ENCODE results near the gene MGME1. TPM values are rescaled to one million over a fixed set of nuclear protein-coding genes. Genes with fewer than 3 reads are reported as not detected.

Gene MGME1
- total and polyA plus RNA-seq, 9 of the 15 experiments (the other 6 are each of a cell fraction or from before 2014, with no cell fraction given) = 13.4 to 45.1 (median 30.6) TPM

DNA sequence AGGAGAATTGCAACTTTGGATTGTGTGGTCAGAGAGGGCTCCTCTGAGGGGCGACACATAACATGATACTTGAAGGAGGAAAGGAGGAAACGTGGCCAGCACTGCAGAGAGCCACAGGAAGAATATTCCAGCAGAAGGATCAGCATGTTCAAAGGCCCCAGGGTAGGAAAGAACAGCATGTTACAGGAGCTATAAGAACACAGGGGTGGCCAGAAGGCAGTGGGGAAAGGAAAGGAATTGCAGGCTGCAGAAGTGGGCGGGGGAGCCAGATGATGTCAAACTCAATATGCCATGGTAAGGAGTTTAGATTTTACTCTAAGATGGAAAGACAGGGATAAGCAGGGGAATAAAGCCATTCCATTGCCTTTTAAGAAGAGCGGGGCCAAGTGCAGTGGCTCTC is 30.7 kb downstream of the MGME1 start:
- Histone ChIP-seq H3K27ac (ENCODE audit: extremely low read depth, low read depth, low read length) (no peak overlapping the region), H4K20me1 (replicated peaks; ENCODE audit: control insufficient read depth, insufficient read depth, low read length) (no peaks in the 10 kb centered on the region), H3K36me3 (ENCODE audit: control insufficient read depth, insufficient read depth, low read length) (no peaks in the 10 kb centered on the region), H2AFZ (ENCODE audit: low read depth, low read length) (no peak overlapping the region), H3K9ac (ENCODE audit: insufficient read depth in 1 of 2, low read depth in 2 of 2, low read length in 2 of 2) (no peak overlapping the region), H3K79me2 (ENCODE audit: control insufficient read depth, insufficient read depth, low read length) (no peaks in the 10 kb centered on the region), H3K4me1 (replicated peaks in 1 of 2; ENCODE audit: control insufficient read depth in 2 of 2, insufficient read depth in 2 of 2, low read length in 2 of 2) (no peaks in the 10 kb centered on the region; a peak in 1 of 5 replicates), H3K27me3 (ENCODE audit: control insufficient read depth in 2 of 2, insufficient read depth in 2 of 2, low read length in 2 of 2) (peaks cover 6 to 7% of the 10 kb centered on the region in 2 experiments; a peak in 3 of 5 replicates), H3K9me3 (replicated peaks; ENCODE audit: control insufficient read depth, insufficient read depth, low read depth, low read length) (no peaks in the 10 kb centered on the region), H3K4me3 (no peak overlapping the region), H3K9me1 (ENCODE audit: control insufficient read depth, insufficient read depth, low read length) (no peaks in the 10 kb centered on the region), H3K4me2 (ENCODE audit: insufficient read depth, low read length) (no peak overlapping the region)
- FAIRE-seq (no peak), DNase-seq (ENCODE audit: extremely low read depth in 1 of 4, low spot score in 3 of 4) (no peak), ATAC-seq (no peak)
- BruUV-seq (replicated peaks) = no TSS peak
- intact Hi-C loops (cut with micrococcal nuclease) (loop anchor here (5.0 to 10.0 kb wide), 5 partner anchors 105 to 495 kb away; partner anchors contain the start of genes BFSP1 and RRBP1), in situ Hi-C loops (cut with MboI) (no loop called here)
- WGBS (ENCODE audit: insufficient coverage, low coverage, missing lambda C conversion rate) = 29% methylated on average over 4 of the region's 4 CpGs
- ChIA-PET POLR2A (no interaction called here), CTCF (ENCODE audit: low intra/inter-chr PET ratio) (no interaction called here)
- TF ChIP-seq SREBF2 (CRISPR knock-in tag; IDR thresholded peaks at IDR 0.05) (no peak), HMG20A (CRISPR knock-in tag; conservative IDR thresholded peaks at IDR 0.05) (no peak), TAF9B (IDR thresholded peaks at IDR 0.05; ENCODE audit: partially characterized antibody) (no peak), E4F1 (CRISPR knock-in tag; IDR thresholded peaks at IDR 0.05; ENCODE audit: borderline replicate concordance) (no peak), MAZ (CRISPR knock-in tag; conservative IDR thresholded peaks at IDR 0.05 in 1 of 2, IDR thresholded peaks at IDR 0.05 in 1 of 2) (no peak), ZNF717 (CRISPR knock-in tag; IDR thresholded peaks at IDR 0.05) (no peak), ZFPM2 (CRISPR knock-in tag; IDR thresholded peaks at IDR 0.05) (no peak), ZNF778 (CRISPR knock-in tag; IDR thresholded peaks at IDR 0.05) (no peak), HES1 (IDR thresholded peaks at IDR 0.05; ENCODE audit: low read depth) (no peak), NCOA4 (IDR thresholded peaks at IDR 0.05; ENCODE audit: partially characterized antibody) (no peak), RFX5 (IDR thresholded peaks at IDR 0.05; ENCODE audit: low read depth, low read length) (no peak), NFATC3 (IDR thresholded peaks at IDR 0.05) (no peak), BCOR (IDR thresholded peaks at IDR 0.05) (no peak), ARID3B (CRISPR knock-in tag; IDR thresholded peaks at IDR 0.05; ENCODE audit: borderline replicate concordance) (no peak), LCOR (CRISPR knock-in tag; IDR thresholded peaks at IDR 0.05) (no peak), PHF8 (IDR thresholded peaks at IDR 0.05; ENCODE audit: borderline replicate concordance, low read length) (no peak), GTF3C2 (IDR thresholded peaks at IDR 0.05; ENCODE audit: borderline replicate concordance, extremely low read depth, insufficient read length) (no peak)
